HG03108 (cell line): Measurements from ENCODE around the gene GFAP.
A peak's percentile ranks its signal among the peaks of the same experiment; 100 is the strongest.

Experiments
- ATAC-seq: cut with Tn5 transposase; IDR thresholded peaks from one replicate; pipeline ENCODE4 v1.9.1; 2021; ENCODE audit warnings: moderate library complexity; ENCODE audit not compliant: unreplicated experiment

The GFAP gene

GRCh38 chr17:44932096-44932786, 16.9 kb upstream of the GFAP start:
- ATAC-seq: no peak

GRCh38 chr17:44931376-44931775, 16.1 kb upstream of the GFAP start:
- ATAC-seq: no peak

- no peak for ATAC-seq
These were observed 15.4 kb upstream of the GFAP start for GRCh38 chr17:44930667-44931066.

GRCh38 chr17:44928950-44929720, 13.8 kb upstream of the GFAP start:
- no peak for ATAC-seq

GRCh38 chr17:44928136-44928535, 12.8 kb upstream of the GFAP start:
- ATAC-seq: no peak

GRCh38 chr17:44927696-44928095, 12.4 kb upstream of the GFAP start:
- ATAC-seq: no peak

- ATAC-seq: no peak
These were observed 11.7 kb upstream of the GFAP start for GRCh38 chr17:44926821-44927525.

- ATAC-seq: no peak
These were observed 10.7 kb upstream of the GFAP start for GRCh38 chr17:44925731-44926697.

GRCh38 chr17:44924107-44924544, 8.8 kb upstream of the GFAP start:
- ATAC-seq: no peak

GRCh38 chr17:44922746-44923470, 7.6 kb upstream of the GFAP start:
- ATAC-seq: no peak

- ATAC-seq: no peak
These were observed 6.8 kb upstream of the GFAP start for GRCh38 chr17:44922136-44922535.

- ATAC-seq: no peak
These were observed 6.0 kb upstream of the GFAP start for GRCh38 chr17:44921122-44921882.

GRCh38 chr17:44920565-44920940, 5.3 kb upstream of the GFAP start:
- no peak for ATAC-seq

GRCh38 chr17:44919885-44920564, 4.7 kb upstream of the GFAP start:
- ATAC-seq: peak; percentile 75

GRCh38 chr17:44919411-44919810, 4.1 kb upstream of the GFAP start:
- no peak for ATAC-seq

- no peak for ATAC-seq
These were observed 2.7 kb upstream of the GFAP start for GRCh38 chr17:44918006-44918405.

GRCh38 chr17:44917456-44917855, 2.2 kb upstream of the GFAP start:
- no peak for ATAC-seq

- no peak for ATAC-seq
These were observed 1.5 kb upstream of the GFAP start for GRCh38 chr17:44916781-44917241.
